SK-N-SH (cell line): ENCODE measurements around the gene PRKCG. TPM values are rescaled to one million over a fixed set of nuclear protein-coding genes. Genes with fewer than 3 reads are reported as not detected.

Experiments
- CTCF ChIA-PET: fragments of 300-600, 350-600 bp; formaldehyde crosslinking; extraction: SDS; loops from one replicate; lab custom pipeline; 2021; lab: Yijun Ruan, JAX
- POLR2A ChIA-PET: fragments of 350-600 bp; sonication (Branson Sonifier 250); formaldehyde crosslinking; extraction: SDS; loops from one replicate; lab custom pipeline; 2020; ENCODE audit warnings: antibody characterized with exemption, inconsistent platforms; lab: Yijun Ruan, JAX
- DNase-seq: peaks from one replicate; pipeline ENCODE4 v3.0.0; 2012
- H2AFZ ChIP-seq: fragments of 200-600 bp; sonication (generic); 2 replicates; pipeline ENCODE4 v1.8.1; 2016; ENCODE audit warnings: antibody characterized with exemption, mild to moderate bottlenecking, low read depth
- H3F3A ChIP-seq: fragments of 200-600 bp; sonication (generic); replicated peaks from 2 replicates; pipeline ENCODE3; 2016; ENCODE audit warnings: antibody characterized with exemption, mild to moderate bottlenecking; ENCODE audit not compliant: insufficient read depth
- H3K27ac ChIP-seq, 2 experiments: fragments of 200-500 bp in 1 of 2; fragments of 200-600 bp in 1 of 2; sonication (Bioruptor generic) in 1 of 2; sonication (generic), shearing (Covaris generic) in 1 of 2; 2 replicates each; pipeline versions ENCODE4 v1.5.1 to v1.6.1; 2014 to 2016; ENCODE audit warnings: low read depth in 2 of 2, inconsistent platforms in 1 of 2, low read length in 1 of 2, mild to moderate bottlenecking in 1 of 2, mixed read lengths in 1 of 2
- H3K27me3 ChIP-seq: fragments of 200-600 bp; sonication (generic), shearing (Covaris generic); 2 replicates; pipeline ENCODE4 v1.6.1; 2016; ENCODE audit warnings: mixed run types; ENCODE audit not compliant: insufficient read depth
- H3K36me3 ChIP-seq, 2 experiments: fragments of 200-500 bp in 1 of 2; fragments of 200-600 bp in 1 of 2; sonication (Bioruptor generic) in 1 of 2; sonication (generic) in 1 of 2; replicated peaks in 1 of 2; 2 replicates each; pipeline versions ENCODE3 to v1.5.1; 2014 to 2016; ENCODE audit warnings: low read length in 1 of 2, mild to moderate bottlenecking in 1 of 2; ENCODE audit not compliant: insufficient read depth in 2 of 2, control insufficient read depth in 1 of 2
- H3K4me1 ChIP-seq, 2 experiments: fragments of 200-500 bp in 1 of 2; fragments of 200-600 bp in 1 of 2; sonication (Bioruptor generic) in 1 of 2; sonication (generic), shearing (Covaris generic) in 1 of 2; 2 replicates each; pipeline versions ENCODE4 v1.5.1 to v1.6.1; 2014 to 2016; ENCODE audit warnings: low read depth in 1 of 2, low read length in 1 of 2, mixed run types in 1 of 2; ENCODE audit not compliant: insufficient read depth in 2 of 2, control insufficient read depth in 1 of 2
- H3K4me2 ChIP-seq: fragments of 200-600 bp; sonication (generic), shearing (Covaris generic); 2 replicates; pipeline ENCODE4 v1.6.1; 2017; ENCODE audit warnings: mixed run types
- H3K4me3 ChIP-seq, 2 experiments: fragments of 200-500 bp in 1 of 2; fragments of 200-600 bp in 1 of 2; sonication (Bioruptor generic) in 1 of 2; sonication (generic), shearing (Covaris generic) in 1 of 2; 2 replicates each; pipeline versions ENCODE4 v1.5.1 to v1.8.1; 2014 to 2016; ENCODE audit warnings: low read depth in 2 of 2, inconsistent platforms in 1 of 2, low read length in 1 of 2, mild to moderate bottlenecking in 1 of 2, mixed read lengths in 1 of 2, moderate library complexity in 1 of 2
- H3K79me2 ChIP-seq: fragments of 200-600 bp; sonication (generic); 2 replicates; pipeline ENCODE4 v1.8.1; 2017; ENCODE audit warnings: mild to moderate bottlenecking; ENCODE audit not compliant: insufficient read depth
- H3K9ac ChIP-seq: fragments of 200-600 bp; sonication (generic); 2 replicates; pipeline ENCODE4 v1.6.1; 2017; ENCODE audit warnings: mixed run types
- H3K9me2 ChIP-seq: fragments of 200-600 bp; sonication (generic); 2 replicates; pipeline ENCODE4 v1.6.1; 2017; ENCODE audit warnings: mixed run types
- H3K9me3 ChIP-seq: fragments of 200-600 bp; sonication (generic); 2 replicates; pipeline ENCODE4 v1.6.1; 2017; ENCODE audit warnings: mixed run types, mild to moderate bottlenecking, moderate library complexity
- H4K20me1 ChIP-seq: fragments of 200-600 bp; sonication (generic); 2 replicates; pipeline ENCODE4 v1.6.1; 2017; ENCODE audit warnings: mild to moderate bottlenecking, mixed run types; ENCODE audit not compliant: insufficient read depth
- ELF1 ChIP-seq: IDR thresholded peaks from 2 replicates; pipeline ENCODE4 v1.4.0; 2012
- EZH2phosphoT487 ChIP-seq: fragments of 200-600 bp; sonication (generic); IDR thresholded peaks from 2 replicates; pipeline ENCODE4 v1.6.1; 2017; ENCODE audit warnings: low read depth, mixed run types, mild to moderate bottlenecking, antibody characterized with exemption, moderate library complexity, borderline replicate concordance
- FOXJ3 ChIP-seq: sonication (generic); formaldehyde crosslinking; IDR thresholded peaks from 2 replicates; pipeline ENCODE4 v1.5.1; 2020; ENCODE audit warnings: mild to moderate bottlenecking, missing genetic modification reagents
- FOXM1 ChIP-seq: IDR thresholded peaks from 2 replicates; pipeline ENCODE4 v1.4.0; 2012; ENCODE audit warnings: low read depth, mild to moderate bottlenecking
- MXI1 ChIP-seq: IDR thresholded peaks from 2 replicates; pipeline ENCODE4 v1.6.1; 2012; ENCODE audit warnings: mild to moderate bottlenecking, low read depth, low read length, improper control_type of control experiment
- NFIC ChIP-seq: IDR thresholded peaks from 2 replicates; pipeline ENCODE4 v1.4.0; 2012; ENCODE audit warnings: borderline replicate concordance
- NRF1 ChIP-seq: IDR thresholded peaks from 2 replicates; pipeline ENCODE4 v1.6.1; 2012; ENCODE audit warnings: low read depth, mild to moderate bottlenecking, low read length
- POLR2AphosphoS5 ChIP-seq: IDR thresholded peaks from 2 replicates; pipeline ENCODE4 v1.6.1; 2012; ENCODE audit warnings: low read depth, low read length
- RAD21 ChIP-seq: IDR thresholded peaks from 2 replicates; pipeline ENCODE4 v1.6.1; 2012; ENCODE audit warnings: mild to moderate bottlenecking, low read length
- RXRA ChIP-seq: IDR thresholded peaks from 2 replicates; pipeline ENCODE4 v1.4.0; 2012; ENCODE audit warnings: low read depth, mild to moderate bottlenecking, borderline replicate concordance
- SIN3A ChIP-seq: IDR thresholded peaks from 2 replicates; pipeline ENCODE4 v1.6.1; 2012; ENCODE audit warnings: low read depth, mild to moderate bottlenecking, low read length, moderate library complexity, borderline replicate concordance
- WGBS: methylation state at CpG from one replicate; pipeline ENCODE4 v1.1.6; 2017; ENCODE audit warnings: low lambda C conversion rate; 5-methylcytosine and 5-hydroxymethylcytosine counted together
- polyA plus RNA-seq, 3 experiments: library from polyadenylated mRNA; depleted of rRNA; stranded (reverse); fragments of >200 nt; gene quantifications; 2 replicates each; pipeline ENCODE4 v1.2.3, GENCODE V29; 2012
- TF ChIP-seq, protein P1 (sequence below): IDR thresholded peaks from 2 replicates; pipeline ENCODE4 v1.4.0; 2012; ENCODE audit warnings: low read depth, borderline replicate concordance
- TF ChIP-seq, protein P2 (sequence below): fragments of 150-350 bp; IDR thresholded peaks from 2 replicates; pipeline ENCODE4 v1.6.1; 2016; ENCODE audit warnings: mild to moderate bottlenecking, low read depth, low read length
- TF ChIP-seq, protein P3 (sequence below): IDR thresholded peaks from 2 replicates; pipeline ENCODE4 v1.4.0; 2012; ENCODE audit warnings: low read depth, borderline replicate concordance
- TF ChIP-seq, protein P4 (sequence below): IDR thresholded peaks from 2 replicates; pipeline ENCODE4; 2012

Gene PRKCG
- polyA plus RNA-seq, 1 of the 3 experiments (the other 2 are of a cell fraction): 0.08 TPM

DNA sequence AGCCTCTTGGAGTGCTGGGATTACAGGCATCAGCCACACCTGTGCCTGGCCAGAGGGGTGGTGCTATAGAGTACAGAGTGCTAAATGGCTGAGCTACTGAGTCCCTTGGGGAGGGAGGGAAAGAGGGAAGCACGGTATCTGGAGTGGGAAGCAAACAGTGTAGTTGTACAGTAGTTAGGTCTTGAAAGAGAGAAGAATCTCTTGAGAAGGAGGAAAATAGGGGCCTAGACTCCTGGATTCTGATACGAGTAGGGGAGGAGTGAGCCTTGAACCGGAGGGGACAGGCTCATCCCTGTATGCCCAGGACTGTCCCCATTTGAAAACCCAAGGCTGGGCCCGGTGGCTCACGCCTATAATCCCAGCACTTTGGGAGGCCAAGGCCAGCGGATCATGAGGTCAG lies 9.2 kb upstream of the PRKCG start:
- Histone ChIP-seq H3K27ac (no peak overlapping the region), H3K9me2 (no peaks in the 10 kb centered on the region), H3K9ac (no peak overlapping the region), H3K4me3 (no peak overlapping the region), H3K36me3 (peaks cover 17 to 22% of the 10 kb centered on the region in 2 experiments), H4K20me1 (peaks cover 43% of the 10 kb centered on the region), H3K4me2 (no peak overlapping the region), H2AFZ (no peak overlapping the region), H3K27me3 (no peaks in the 10 kb centered on the region), H3F3A (peaks cover 27% of the 10 kb centered on the region)
- DNase-seq: no peak
- ChIA-PET POLR2A (interaction anchor here (0.6 kb wide), 1 partner anchor 66 kb away, joined by 3 read pairs; no protein-coding TSS in a partner anchor), CTCF (no interaction called here)
- WGBS: 88% methylated on average over 6 of the region's 6 CpGs
- TF ChIP-seq FOXJ3 (CRISPR knock-in tag): no peak
- TF ChIP-seq RXRA: no peak
- no peak for TF ChIP-seq RAD21
- TF ChIP-seq, protein P1, sequence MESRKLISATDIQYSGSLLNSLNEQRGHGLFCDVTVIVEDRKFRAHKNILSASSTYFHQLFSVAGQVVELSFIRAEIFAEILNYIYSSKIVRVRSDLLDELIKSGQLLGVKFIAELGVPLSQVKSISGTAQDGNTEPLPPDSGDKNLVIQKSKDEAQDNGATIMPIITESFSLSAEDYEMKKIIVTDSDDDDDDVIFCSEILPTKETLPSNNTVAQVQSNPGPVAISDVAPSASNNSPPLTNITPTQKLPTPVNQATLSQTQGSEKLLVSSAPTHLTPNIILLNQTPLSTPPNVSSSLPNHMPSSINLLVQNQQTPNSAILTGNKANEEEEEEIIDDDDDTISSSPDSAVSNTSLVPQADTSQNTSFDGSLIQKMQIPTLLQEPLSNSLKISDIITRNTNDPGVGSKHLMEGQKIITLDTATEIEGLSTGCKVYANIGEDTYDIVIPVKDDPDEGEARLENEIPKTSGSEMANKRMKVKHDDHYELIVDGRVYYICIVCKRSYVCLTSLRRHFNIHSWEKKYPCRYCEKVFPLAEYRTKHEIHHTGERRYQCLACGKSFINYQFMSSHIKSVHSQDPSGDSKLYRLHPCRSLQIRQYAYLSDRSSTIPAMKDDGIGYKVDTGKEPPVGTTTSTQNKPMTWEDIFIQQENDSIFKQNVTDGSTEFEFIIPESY: no peak
- TF ChIP-seq NFIC: no peak
- TF ChIP-seq, protein P2, sequence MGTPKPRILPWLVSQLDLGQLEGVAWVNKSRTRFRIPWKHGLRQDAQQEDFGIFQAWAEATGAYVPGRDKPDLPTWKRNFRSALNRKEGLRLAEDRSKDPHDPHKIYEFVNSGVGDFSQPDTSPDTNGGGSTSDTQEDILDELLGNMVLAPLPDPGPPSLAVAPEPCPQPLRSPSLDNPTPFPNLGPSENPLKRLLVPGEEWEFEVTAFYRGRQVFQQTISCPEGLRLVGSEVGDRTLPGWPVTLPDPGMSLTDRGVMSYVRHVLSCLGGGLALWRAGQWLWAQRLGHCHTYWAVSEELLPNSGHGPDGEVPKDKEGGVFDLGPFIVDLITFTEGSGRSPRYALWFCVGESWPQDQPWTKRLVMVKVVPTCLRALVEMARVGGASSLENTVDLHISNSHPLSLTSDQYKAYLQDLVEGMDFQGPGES: no peak
- TF ChIP-seq MXI1: no peak
- TF ChIP-seq ELF1: no peak
- no peak for TF ChIP-seq FOXM1
- TF ChIP-seq EZH2phosphoT487: no peak
- TF ChIP-seq, protein P3, sequence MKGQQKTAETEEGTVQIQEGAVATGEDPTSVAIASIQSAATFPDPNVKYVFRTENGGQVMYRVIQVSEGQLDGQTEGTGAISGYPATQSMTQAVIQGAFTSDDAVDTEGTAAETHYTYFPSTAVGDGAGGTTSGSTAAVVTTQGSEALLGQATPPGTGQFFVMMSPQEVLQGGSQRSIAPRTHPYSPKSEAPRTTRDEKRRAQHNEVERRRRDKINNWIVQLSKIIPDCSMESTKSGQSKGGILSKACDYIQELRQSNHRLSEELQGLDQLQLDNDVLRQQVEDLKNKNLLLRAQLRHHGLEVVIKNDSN: no peak
- TF ChIP-seq POLR2AphosphoS5: no peak
- no peak for TF ChIP-seq NRF1
- TF ChIP-seq, protein P4, sequence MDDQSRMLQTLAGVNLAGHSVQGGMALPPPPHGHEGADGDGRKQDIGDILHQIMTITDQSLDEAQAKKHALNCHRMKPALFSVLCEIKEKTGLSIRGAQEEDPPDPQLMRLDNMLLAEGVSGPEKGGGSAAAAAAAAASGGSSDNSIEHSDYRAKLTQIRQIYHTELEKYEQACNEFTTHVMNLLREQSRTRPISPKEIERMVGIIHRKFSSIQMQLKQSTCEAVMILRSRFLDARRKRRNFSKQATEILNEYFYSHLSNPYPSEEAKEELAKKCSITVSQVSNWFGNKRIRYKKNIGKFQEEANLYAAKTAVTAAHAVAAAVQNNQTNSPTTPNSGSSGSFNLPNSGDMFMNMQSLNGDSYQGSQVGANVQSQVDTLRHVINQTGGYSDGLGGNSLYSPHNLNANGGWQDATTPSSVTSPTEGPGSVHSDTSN: no peak
- no peak for TF ChIP-seq SIN3A
- TF ChIP-seq, all 33 proteins: peak for 0
- Histone ChIP-seq H3K4me1 (peaks cover 0 to 4% of the 10 kb centered on the region in 2 experiments; a peak in 1 of 4 replicates), H3K79me2 (peaks cover 41% of the 10 kb centered on the region), H3K9me3 (no peaks in the 10 kb centered on the region)
